Measurements from ENCODE around the gene CROCC2.

CROCC2 gene

DNA sequence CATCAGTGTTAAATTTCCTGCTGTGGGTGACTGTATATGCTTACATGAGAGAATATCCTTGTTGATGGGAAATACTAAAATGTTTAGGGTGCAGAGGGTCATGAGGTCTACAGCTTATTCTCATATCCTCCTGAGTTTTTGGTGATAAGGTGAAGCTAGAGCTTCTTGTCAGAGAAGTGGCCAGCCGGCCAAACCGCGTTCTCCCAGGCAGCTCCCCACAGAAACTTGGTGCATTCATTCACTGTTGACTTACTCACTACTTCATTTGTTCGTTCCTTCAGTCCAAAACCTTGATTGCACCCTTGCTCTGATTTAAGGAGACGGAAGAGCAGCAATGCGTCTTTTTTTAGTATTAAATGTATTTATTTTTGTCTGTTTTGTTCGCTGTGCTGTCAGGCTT, 101.0 kb downstream of the CROCC2 start:
- no peak overlapping the region for H3K27ac ChIP-seq (replicated peaks)
- H3K4me3 ChIP-seq (replicated peaks; ENCODE audit: insufficient read depth, low read length), result no peak overlapping the region
- peaks cover 10% of the 10 kb centered on the region for H3K27me3 ChIP-seq (ENCODE audit: insufficient read depth, poor library complexity, severe bottlenecking)
- TF ChIP-seq GABPA (IDR thresholded peaks at IDR 0.05; ENCODE audit: low read depth) (no peak), POLR2AphosphoS5 (IDR thresholded peaks at IDR 0.05; ENCODE audit: low read depth) (no peak), SPI1 (IDR thresholded peaks at IDR 0.05; ENCODE audit: borderline replicate concordance, low read depth) (no peak)
- TF ChIP-seq, protein P1, sequence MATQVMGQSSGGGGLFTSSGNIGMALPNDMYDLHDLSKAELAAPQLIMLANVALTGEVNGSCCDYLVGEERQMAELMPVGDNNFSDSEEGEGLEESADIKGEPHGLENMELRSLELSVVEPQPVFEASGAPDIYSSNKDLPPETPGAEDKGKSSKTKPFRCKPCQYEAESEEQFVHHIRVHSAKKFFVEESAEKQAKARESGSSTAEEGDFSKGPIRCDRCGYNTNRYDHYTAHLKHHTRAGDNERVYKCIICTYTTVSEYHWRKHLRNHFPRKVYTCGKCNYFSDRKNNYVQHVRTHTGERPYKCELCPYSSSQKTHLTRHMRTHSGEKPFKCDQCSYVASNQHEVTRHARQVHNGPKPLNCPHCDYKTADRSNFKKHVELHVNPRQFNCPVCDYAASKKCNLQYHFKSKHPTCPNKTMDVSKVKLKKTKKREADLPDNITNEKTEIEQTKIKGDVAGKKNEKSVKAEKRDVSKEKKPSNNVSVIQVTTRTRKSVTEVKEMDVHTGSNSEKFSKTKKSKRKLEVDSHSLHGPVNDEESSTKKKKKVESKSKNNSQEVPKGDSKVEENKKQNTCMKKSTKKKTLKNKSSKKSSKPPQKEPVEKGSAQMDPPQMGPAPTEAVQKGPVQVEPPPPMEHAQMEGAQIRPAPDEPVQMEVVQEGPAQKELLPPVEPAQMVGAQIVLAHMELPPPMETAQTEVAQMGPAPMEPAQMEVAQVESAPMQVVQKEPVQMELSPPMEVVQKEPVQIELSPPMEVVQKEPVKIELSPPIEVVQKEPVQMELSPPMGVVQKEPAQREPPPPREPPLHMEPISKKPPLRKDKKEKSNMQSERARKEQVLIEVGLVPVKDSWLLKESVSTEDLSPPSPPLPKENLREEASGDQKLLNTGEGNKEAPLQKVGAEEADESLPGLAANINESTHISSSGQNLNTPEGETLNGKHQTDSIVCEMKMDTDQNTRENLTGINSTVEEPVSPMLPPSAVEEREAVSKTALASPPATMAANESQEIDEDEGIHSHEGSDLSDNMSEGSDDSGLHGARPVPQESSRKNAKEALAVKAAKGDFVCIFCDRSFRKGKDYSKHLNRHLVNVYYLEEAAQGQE (IDR thresholded peaks at IDR 0.05; ENCODE audit: insufficient replicate concordance, low read depth), result no peak
- TF ChIP-seq, protein P2, sequence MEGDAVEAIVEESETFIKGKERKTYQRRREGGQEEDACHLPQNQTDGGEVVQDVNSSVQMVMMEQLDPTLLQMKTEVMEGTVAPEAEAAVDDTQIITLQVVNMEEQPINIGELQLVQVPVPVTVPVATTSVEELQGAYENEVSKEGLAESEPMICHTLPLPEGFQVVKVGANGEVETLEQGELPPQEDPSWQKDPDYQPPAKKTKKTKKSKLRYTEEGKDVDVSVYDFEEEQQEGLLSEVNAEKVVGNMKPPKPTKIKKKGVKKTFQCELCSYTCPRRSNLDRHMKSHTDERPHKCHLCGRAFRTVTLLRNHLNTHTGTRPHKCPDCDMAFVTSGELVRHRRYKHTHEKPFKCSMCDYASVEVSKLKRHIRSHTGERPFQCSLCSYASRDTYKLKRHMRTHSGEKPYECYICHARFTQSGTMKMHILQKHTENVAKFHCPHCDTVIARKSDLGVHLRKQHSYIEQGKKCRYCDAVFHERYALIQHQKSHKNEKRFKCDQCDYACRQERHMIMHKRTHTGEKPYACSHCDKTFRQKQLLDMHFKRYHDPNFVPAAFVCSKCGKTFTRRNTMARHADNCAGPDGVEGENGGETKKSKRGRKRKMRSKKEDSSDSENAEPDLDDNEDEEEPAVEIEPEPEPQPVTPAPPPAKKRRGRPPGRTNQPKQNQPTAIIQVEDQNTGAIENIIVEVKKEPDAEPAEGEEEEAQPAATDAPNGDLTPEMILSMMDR (IDR thresholded peaks at IDR 0.05; ENCODE audit: insufficient read depth, low read length), result no peak
- DNase-seq (ENCODE audit: low read depth in 1 of 2, low spot score in 1 of 2), result no peak

DNA sequence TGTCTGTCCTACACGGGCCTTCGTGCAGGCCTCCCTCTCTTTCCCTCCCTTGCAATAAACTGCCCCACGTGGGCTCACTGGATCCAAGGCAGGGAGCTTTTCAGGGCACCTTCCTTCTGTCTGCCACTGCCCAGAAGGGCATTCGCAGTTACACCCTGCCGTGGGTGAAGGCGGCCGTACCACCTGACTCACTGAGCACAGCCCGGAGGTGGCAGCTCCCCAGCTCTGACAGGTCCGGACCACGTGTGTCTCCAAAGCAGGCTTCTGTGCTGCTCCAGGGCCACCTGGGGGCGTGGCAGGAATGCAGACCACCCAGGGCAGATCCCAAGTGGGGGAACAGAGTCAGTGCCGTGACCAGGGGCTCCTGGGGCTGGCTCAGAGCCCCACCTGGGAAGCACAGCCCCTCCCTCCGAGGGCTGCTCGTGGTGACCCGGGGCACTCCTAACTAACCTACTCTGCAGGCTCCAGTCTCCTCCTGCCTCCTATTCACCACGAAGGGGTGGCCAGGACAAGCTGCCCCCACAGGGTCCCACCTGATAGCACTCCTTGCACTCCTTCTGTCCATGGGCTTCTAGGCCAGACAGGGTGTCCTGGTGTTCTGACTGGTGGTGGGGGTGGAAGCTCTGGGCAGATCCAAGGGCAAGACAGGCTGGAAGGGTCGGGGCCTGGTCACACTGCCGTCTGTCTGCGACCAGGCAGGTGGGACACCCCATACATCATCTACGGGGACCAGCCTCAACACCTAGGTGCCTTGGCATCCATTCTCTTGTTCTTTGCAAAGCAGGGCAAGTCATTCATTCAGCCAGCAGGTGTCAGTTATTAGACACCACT, 102.0 kb downstream of the CROCC2 start:
- TF ChIP-seq, protein P1 (IDR thresholded peaks at IDR 0.05; ENCODE audit: insufficient replicate concordance, low read depth), result no peak
- TF ChIP-seq SPI1 (IDR thresholded peaks at IDR 0.05; ENCODE audit: borderline replicate concordance, low read depth) (no peak), POLR2AphosphoS5 (IDR thresholded peaks at IDR 0.05; ENCODE audit: low read depth) (no peak), GABPA (IDR thresholded peaks at IDR 0.05; ENCODE audit: low read depth) (no peak)
- TF ChIP-seq, protein P2 (IDR thresholded peaks at IDR 0.05; ENCODE audit: insufficient read depth, low read length), result no peak
- no peak for DNase-seq (ENCODE audit: low read depth in 1 of 2, low spot score in 1 of 2)
- H3K4me3 ChIP-seq (replicated peaks; ENCODE audit: insufficient read depth, low read length), result no peak overlapping the region
- no peak overlapping the region for H3K27ac ChIP-seq (replicated peaks)
- peaks cover 10% of the 10 kb centered on the region for H3K27me3 ChIP-seq (ENCODE audit: insufficient read depth, poor library complexity, severe bottlenecking)

DNA sequence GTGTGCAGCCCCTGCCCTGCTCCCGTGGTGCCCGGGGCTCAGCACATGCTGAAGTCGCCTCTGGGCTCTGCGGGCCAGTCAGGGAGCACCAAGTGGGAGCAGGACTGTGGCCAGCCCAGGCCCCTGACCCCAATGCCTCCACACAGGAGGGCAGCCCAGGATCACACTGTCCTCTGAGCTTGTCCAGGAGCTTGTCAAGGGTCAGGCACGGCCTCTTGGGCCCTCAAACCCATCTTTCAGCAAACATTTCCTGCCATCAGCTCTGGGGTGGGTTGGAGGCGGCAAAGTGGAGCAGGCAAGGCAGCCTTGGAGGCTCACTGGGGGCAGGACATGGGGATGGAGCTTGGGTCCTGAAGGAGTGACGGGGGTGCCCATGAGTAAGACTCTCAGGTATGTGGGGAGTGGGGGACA, 102.6 kb downstream of the CROCC2 start:
- Histone ChIP-seq H3K4me3 (replicated peaks; ENCODE audit: insufficient read depth, low read length) (no peak overlapping the region), H3K27me3 (ENCODE audit: insufficient read depth, poor library complexity, severe bottlenecking) (peaks cover 10% of the 10 kb centered on the region), H3K27ac (replicated peaks) (no peak overlapping the region)
- DNase-seq (ENCODE audit: low read depth in 1 of 2, low spot score in 1 of 2), result no peak
- TF ChIP-seq SPI1 (IDR thresholded peaks at IDR 0.05; ENCODE audit: borderline replicate concordance, low read depth) (no peak), GABPA (IDR thresholded peaks at IDR 0.05; ENCODE audit: low read depth) (no peak), POLR2AphosphoS5 (IDR thresholded peaks at IDR 0.05; ENCODE audit: low read depth) (no peak)
- TF ChIP-seq, protein P2 (IDR thresholded peaks at IDR 0.05; ENCODE audit: insufficient read depth, low read length), result no peak
- TF ChIP-seq, protein P1 (IDR thresholded peaks at IDR 0.05; ENCODE audit: insufficient replicate concordance, low read depth), result no peak

All from HL-60 (cell line).